H1 (cell line): ENCODE data around the gene PHLDA1.

Source experiments
- CTCF ChIP-seq, 3 experiments: IDR thresholded peaks; 1 replicate in 2 of 3; 2 replicates in 1 of 3; pipeline versions ENCODE4 v1.5.1 to v1.6.1; 2011; ENCODE audit warnings: low read length in 3 of 3, mild to moderate bottlenecking in 3 of 3, inconsistent platforms in 2 of 3, low read depth in 1 of 3, moderate library complexity in 1 of 3; ENCODE audit not compliant: insufficient read depth in 1 of 3; ENCODE audit errors: control extremely low read depth in 1 of 3
- EP300 ChIP-seq, 2 experiments: IDR thresholded peaks; 1 replicate in 1 of 2; 2 replicates in 1 of 2; pipeline ENCODE4 v1.6.1; 2011 to 2012; ENCODE audit warnings: low read depth in 2 of 2, low read length in 2 of 2, mild to moderate bottlenecking in 2 of 2, borderline replicate concordance in 1 of 2, inconsistent platforms in 1 of 2, moderate library complexity in 1 of 2
- EZH2 ChIP-seq: fragments of 200-600 bp; sonication (generic); IDR thresholded peaks from 2 replicates; pipeline ENCODE4 v1.7.1; 2012; ENCODE audit warnings: low read depth, mild to moderate bottlenecking, moderate library complexity, low read length, inconsistent platforms; ENCODE audit not compliant: severe bottlenecking
- GABPA ChIP-seq: IDR thresholded peaks from 2 replicates; pipeline ENCODE4 v1.6.1; 2011; ENCODE audit warnings: mild to moderate bottlenecking, low read length, moderate library complexity, borderline replicate concordance; ENCODE audit not compliant: insufficient read depth
- JUND ChIP-seq: IDR thresholded peaks from 2 replicates; pipeline ENCODE4 v1.6.1; 2011; ENCODE audit warnings: mild to moderate bottlenecking, improper control_type of control experiment, low read length
- MAFK ChIP-seq: IDR thresholded peaks from 2 replicates; pipeline ENCODE4 v1.6.1; 2012; ENCODE audit warnings: low read depth, mild to moderate bottlenecking, improper control_type of control experiment, low read length
- MAX ChIP-seq: IDR thresholded peaks from 2 replicates; pipeline ENCODE4 v1.6.1; 2012; ENCODE audit warnings: inconsistent platforms
- PHF8 ChIP-seq: fragments of 200-600 bp; sonication (generic); conservative IDR thresholded peaks from 2 replicates; pipeline ENCODE4 v1.7.1; 2012; ENCODE audit warnings: low read depth, mild to moderate bottlenecking, inconsistent platforms, low read length, moderate library complexity
- POLR2AphosphoS5 ChIP-seq: IDR thresholded peaks from 2 replicates; pipeline ENCODE4 v1.6.1; 2011; ENCODE audit warnings: low read depth, low read length
- SUZ12 ChIP-seq: fragments of 200-600 bp; sonication (generic); IDR thresholded peaks from 2 replicates; pipeline ENCODE4 v1.6.1; 2012; ENCODE audit warnings: mild to moderate bottlenecking, inconsistent platforms, low read length, moderate library complexity, mixed read lengths
- ZNF274 ChIP-seq: IDR thresholded peaks from 2 replicates; pipeline ENCODE4 v1.7.0; 2012; ENCODE audit warnings: low read length, borderline replicate concordance; ENCODE audit errors: extremely low read depth

DNA sequence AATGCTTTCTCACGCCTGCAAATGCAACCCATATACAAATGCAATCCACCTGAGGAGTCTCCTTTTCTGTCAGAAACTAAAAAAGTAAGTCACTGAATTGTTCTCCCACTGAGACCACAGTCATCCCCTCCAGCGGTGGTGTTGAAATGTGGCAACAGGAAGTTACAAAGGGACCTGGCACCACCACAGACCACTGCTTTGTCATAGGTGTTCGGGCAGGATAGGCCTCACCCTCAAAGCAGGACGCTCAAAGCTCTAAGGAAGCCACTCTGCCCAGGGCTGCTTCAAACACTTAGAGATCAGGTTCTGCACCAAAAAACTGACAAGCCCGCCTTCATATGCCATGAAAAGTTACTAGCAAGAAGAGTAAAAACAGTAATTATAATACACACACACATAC lies 11.3 kb downstream of the PHLDA1 start:
- no peak for TF ChIP-seq CTCF (IDR thresholded peaks at IDR 0.05; ENCODE audit: control extremely low read depth in 1 of 3, insufficient read depth in 1 of 3, low read depth in 1 of 3, low read length in 3 of 3)
- no peak for TF ChIP-seq ZNF274
- TF ChIP-seq MAFK, result no peak
- no peak for TF ChIP-seq EP300 (IDR thresholded peaks at IDR 0.05; ENCODE audit: borderline replicate concordance in 1 of 2, low read depth in 2 of 2, low read length in 2 of 2)
- TF ChIP-seq POLR2AphosphoS5, result no peak
- no peak for TF ChIP-seq JUND
- no peak for TF ChIP-seq PHF8
- TF ChIP-seq MAX, result no peak
- TF ChIP-seq SUZ12, result no peak
- no peak for TF ChIP-seq GABPA
- TF ChIP-seq EZH2, result no peak
